Osteocyte (in vitro differentiated cells): ENCODE measurements around the gene NUP37. TPM values are rescaled to one million over a fixed set of nuclear protein-coding genes. Genes with fewer than 3 reads are reported as not detected.
"Not testable (repeated sequence)": the region's sequence is repeated elsewhere in the genome, so short reads cannot be mapped to it uniquely, and the experiment has no call there.

Experiments
- DNase-seq: peaks from one replicate; pipeline ENCODE4 v3.0.0; 2021; ENCODE audit warnings: mixed read lengths; ENCODE audit not compliant: unreplicated experiment; ENCODE audit errors: extremely low spot score
- H3K27ac Mint-ChIP-seq: one replicate; pipeline ENCODE4 v1.8.0; 2021; ENCODE audit warnings: mild to moderate bottlenecking, mixed read lengths; ENCODE audit not compliant: unreplicated experiment
- H3K27me3 Mint-ChIP-seq: one replicate; pipeline ENCODE4 v1.8.0; 2021; ENCODE audit warnings: mixed read lengths; ENCODE audit not compliant: unreplicated experiment
- H3K36me3 Mint-ChIP-seq: one replicate; pipeline ENCODE4 v1.8.0; 2021; ENCODE audit warnings: mixed read lengths; ENCODE audit not compliant: unreplicated experiment
- H3K4me1 Mint-ChIP-seq: one replicate; pipeline ENCODE4 v1.8.0; 2021; ENCODE audit warnings: mixed read lengths; ENCODE audit not compliant: unreplicated experiment
- H3K4me3 Mint-ChIP-seq: one replicate; pipeline ENCODE4 v1.8.0; 2021; ENCODE audit warnings: mild to moderate bottlenecking, moderate library complexity, mixed read lengths; ENCODE audit not compliant: unreplicated experiment
- H3K9me3 Mint-ChIP-seq: one replicate; pipeline ENCODE4 v1.8.0; 2021; ENCODE audit warnings: mixed read lengths; ENCODE audit not compliant: unreplicated experiment
- CTCF ChIP-seq: fragments of 200-600 bp; sonication (generic); IDR thresholded peaks from 2 replicates; pipeline ENCODE4 v1.5.0; 2021; ENCODE audit warnings: antibody characterized with exemption, mild to moderate bottlenecking, moderate library complexity
- total RNA-seq: library from RNA; stranded (reverse); gene quantifications from 2 replicates; pipeline ENCODE4 v1.2.1, GENCODE V29; 2021

The NUP37 gene
- total RNA-seq, 1 donor from 2014 or later = 24.6 TPM

DNA sequence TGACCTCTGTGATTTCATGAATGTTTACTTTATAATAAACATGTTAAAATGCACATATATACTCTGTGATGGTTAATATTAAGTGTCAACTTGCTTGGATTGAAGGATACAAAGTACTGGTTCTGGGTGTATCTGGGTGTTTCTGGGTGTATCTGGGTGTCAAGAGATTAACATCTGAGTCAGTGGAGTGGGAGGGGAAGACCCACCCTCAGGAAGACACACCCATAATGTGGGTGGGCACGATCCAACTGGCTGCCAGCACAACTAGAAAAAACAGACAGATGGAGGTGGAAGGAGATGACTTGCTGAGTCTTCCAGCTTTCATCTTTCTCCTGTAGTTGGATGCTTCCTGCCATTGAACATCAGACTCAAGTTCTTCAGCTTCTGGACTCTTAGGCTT lies 11.9 kb downstream of the NUP37 start:
- DNase-seq = no peak
- no peak overlapping the region for H3K4me3 Mint-ChIP-seq

DNA sequence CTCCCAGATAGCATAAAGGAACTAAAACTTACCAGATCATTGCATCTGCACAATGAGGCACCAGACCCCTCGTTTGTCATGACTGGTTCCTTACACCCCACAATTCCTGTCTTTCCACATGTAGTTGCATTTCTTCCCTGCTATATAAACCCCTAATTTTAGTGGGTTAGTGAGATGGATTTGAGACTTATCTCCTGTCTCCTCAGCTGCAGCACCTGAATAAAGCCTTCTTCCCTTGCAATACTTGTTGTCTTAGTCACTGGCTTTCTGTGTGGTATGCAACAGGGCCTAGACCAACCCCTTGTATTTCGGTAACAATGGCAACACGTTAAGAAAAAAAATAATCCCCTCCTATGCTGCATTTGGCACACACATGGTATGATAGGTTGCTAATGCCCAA lies 13.0 kb downstream of the NUP37 start:
- Mint-ChIP-seq H3K4me3 (no peak overlapping the region), H3K4me1 (no peaks in the 10 kb centered on the region), H3K36me3 (peaks cover 77% of the 10 kb centered on the region), H3K9me3 (peaks cover 7% of the 10 kb centered on the region), H3K27me3 (no peaks in the 10 kb centered on the region), H3K27ac (no peak overlapping the region)
- DNase-seq = no peak
- no peak for TF ChIP-seq CTCF

More for the DNA sequence above, 11.9 kb downstream of the NUP37 start:
- Mint-ChIP-seq H3K36me3 (peaks cover 71% of the 10 kb centered on the region), H3K9me3 (peaks cover 7% of the 10 kb centered on the region), H3K4me1 (no peaks in the 10 kb centered on the region), H3K27ac (no peak overlapping the region), H3K27me3 (no peaks in the 10 kb centered on the region)
- TF ChIP-seq CTCF = no peak

DNA sequence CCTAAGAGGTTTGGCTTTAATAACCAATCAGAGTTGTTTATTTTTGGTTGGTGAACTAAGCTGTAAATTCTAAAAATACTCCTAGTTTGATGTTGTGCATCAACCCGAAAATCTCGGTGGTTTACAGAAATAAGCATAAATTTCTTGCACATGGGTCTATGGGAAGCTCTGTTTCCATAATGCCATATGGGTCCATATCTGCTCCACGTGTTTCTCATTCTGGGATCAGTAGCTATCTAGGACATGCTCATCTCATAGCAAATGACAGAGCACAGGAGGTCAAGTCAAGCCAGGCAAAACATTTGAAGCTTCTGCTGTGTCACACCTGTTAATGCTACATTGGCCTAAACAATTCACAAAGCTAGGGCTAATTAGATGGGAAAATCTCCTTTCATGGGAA lies 23.1 kb downstream of the NUP37 start:
- H3K36me3 Mint-ChIP-seq = peaks cover 12% of the 10 kb centered on the region
- peaks cover 17% of the 10 kb centered on the region for H3K4me1 Mint-ChIP-seq
- no peaks in the 10 kb centered on the region for H3K27me3 Mint-ChIP-seq
- no peak overlapping the region for H3K27ac Mint-ChIP-seq
- no peak for TF ChIP-seq CTCF
- no peaks in the 10 kb centered on the region for H3K9me3 Mint-ChIP-seq
- no peak overlapping the region for H3K4me3 Mint-ChIP-seq
- DNase-seq = no peak

DNA sequence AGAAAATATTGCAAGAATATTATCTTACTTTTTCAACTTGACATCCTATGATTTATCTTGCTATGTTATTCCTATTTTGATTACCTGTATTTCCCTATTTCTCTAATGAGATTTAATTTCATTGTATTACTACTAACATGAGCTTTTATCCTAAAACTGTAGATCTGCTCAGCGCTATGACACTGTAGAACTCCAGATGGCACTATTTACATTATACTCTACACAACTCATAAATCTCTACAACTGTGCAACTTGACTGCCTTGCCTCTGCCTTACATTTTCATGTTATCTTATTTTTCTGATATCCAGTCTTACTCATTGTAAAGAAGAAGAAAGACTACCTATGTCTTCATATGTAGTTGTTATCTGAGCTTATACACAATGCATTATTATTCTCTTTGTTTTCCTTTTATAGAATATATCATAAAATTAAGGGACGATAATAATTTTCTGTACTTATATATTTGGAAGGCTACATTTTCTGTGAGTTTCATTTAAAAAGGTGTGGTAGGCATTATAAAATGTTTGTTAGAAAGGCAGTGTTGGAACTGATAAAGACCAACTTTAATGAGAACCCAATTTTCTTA lies 24.1 kb downstream of the NUP37 start:
- H3K9me3 Mint-ChIP-seq = no peaks in the 10 kb centered on the region
- H3K27me3 Mint-ChIP-seq = no peaks in the 10 kb centered on the region
- no peak overlapping the region for H3K4me3 Mint-ChIP-seq
- H3K36me3 Mint-ChIP-seq = peaks cover 12% of the 10 kb centered on the region
- peak; percentile 75 for TF ChIP-seq CTCF
- peaks cover 17% of the 10 kb centered on the region for H3K4me1 Mint-ChIP-seq
- H3K27ac Mint-ChIP-seq = no peak overlapping the region
- DNase-seq = no peak

GRCh38 chr12:102093319-102093718 lies 26.6 kb downstream of the NUP37 start:
- no peaks in the 10 kb centered on the region for H3K9me3 Mint-ChIP-seq
- H3K36me3 Mint-ChIP-seq = peaks cover 11% of the 10 kb centered on the region
- H3K27me3 Mint-ChIP-seq = no peaks in the 10 kb centered on the region
- peaks cover 17% of the 10 kb centered on the region for H3K4me1 Mint-ChIP-seq
- no peak for TF ChIP-seq CTCF
- no peak for DNase-seq
- H3K27ac Mint-ChIP-seq = peak overlapping the region; percentile 66
- H3K4me3 Mint-ChIP-seq = no peak overlapping the region

- not testable (repeated sequence) for H3K9me3 Mint-ChIP-seq, H3K27ac Mint-ChIP-seq, DNase-seq, H3K27me3 Mint-ChIP-seq, H3K4me3 Mint-ChIP-seq
- peaks cover 17% of the 10 kb centered on the region for H3K4me1 Mint-ChIP-seq
- H3K36me3 Mint-ChIP-seq = peaks cover 14% of the 10 kb centered on the region
Observed at GRCh38 chr12:102089228-102089835, 30.6 kb downstream of the NUP37 start.
